Measurements from ENCODE around the gene PLPPR1. TPM values are rescaled to one million over a fixed set of nuclear protein-coding genes. Genes with fewer than 3 reads are reported as not detected.

Gene PLPPR1
- polyA plus RNA-seq, 1 donor from 2014 or later, result 157 TPM

DNA sequence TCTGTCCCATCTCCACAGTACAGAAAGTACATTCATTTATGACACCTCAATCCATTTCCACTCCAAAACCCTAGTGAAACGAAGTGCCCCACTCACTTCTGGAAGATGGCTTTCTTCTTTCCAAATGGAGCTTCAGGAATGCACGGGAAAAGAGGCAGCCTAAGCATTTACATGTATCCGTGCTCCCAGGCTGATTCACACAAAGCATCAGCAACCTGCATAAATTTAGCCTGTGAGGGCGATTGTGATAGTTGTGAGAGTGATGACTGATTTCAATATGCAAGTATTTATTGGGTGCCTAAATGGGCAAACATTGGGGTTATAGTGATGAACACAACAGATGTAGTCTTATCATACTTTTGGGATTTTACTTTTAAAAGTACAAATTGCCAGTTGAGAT is 86.6 kb downstream of the PLPPR1 start:
- Histone ChIP-seq H3K4me3 (ENCODE audit: low read length) (peak overlapping the region; percentile 36), H3K9ac (ENCODE audit: low read length) (peak overlapping the region; percentile 17)

DNA sequence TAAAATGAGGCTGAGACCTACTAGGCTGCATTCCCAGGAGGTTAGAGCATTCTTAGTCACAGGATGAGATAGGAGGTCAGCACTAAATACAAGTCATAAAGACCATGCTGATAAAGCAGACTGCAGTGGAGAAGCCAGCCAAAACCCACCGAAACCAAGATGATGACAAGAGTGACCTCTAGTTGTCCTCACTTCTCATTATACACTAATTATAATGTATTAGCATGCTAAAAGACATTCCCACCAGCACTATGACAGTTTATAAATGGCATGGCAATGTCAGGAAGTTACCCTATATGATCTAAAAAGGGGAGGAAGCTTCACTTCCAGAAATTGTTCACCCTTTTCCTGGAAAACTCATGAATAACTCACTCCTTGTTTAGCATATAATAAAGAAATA is 88.6 kb downstream of the PLPPR1 start:
- H3K27me3 ChIP-seq (ENCODE audit: insufficient read depth, low read depth, low read length), result no peaks in the 10 kb centered on the region
- no peak overlapping the region for H3K27ac ChIP-seq (ENCODE audit: low read length)
- H3K79me2 ChIP-seq (replicated peaks; ENCODE audit: insufficient read depth, low read length), result no peaks in the 10 kb centered on the region
- H3K36me3 ChIP-seq (ENCODE audit: insufficient read depth, low read length), result no peaks in the 10 kb centered on the region
- H3K9me2 ChIP-seq (ENCODE audit: insufficient read depth, low read length), result no peaks in the 10 kb centered on the region
- H3K9ac ChIP-seq (ENCODE audit: low read length), result no peak overlapping the region
- no peaks in the 10 kb centered on the region for H4K20me1 ChIP-seq (ENCODE audit: insufficient read depth)
- H3F3A ChIP-seq (ENCODE audit: insufficient read depth, low read length, poor library complexity, severe bottlenecking), result no peaks in the 10 kb centered on the region
- no peaks in the 10 kb centered on the region for H3K9me3 ChIP-seq (ENCODE audit: low read length)
- H3K4me2 ChIP-seq (ENCODE audit: low read length), result no peak overlapping the region
- no peak for TF ChIP-seq MXI1 (conservative IDR thresholded peaks at IDR 0.05; ENCODE audit: poor library complexity, severe bottlenecking)
- no peak for TF ChIP-seq SMC3 (conservative IDR thresholded peaks at IDR 0.05; ENCODE audit: poor library complexity)
- TF ChIP-seq RAD21 (conservative IDR thresholded peaks at IDR 0.05), result no peak
- no peak overlapping the region for H3K4me3 ChIP-seq (ENCODE audit: low read length)
- H2AFZ ChIP-seq (ENCODE audit: low read depth, low read length), result no peak overlapping the region

More for the DNA sequence above, 86.6 kb downstream of the PLPPR1 start:
- H4K20me1 ChIP-seq (ENCODE audit: insufficient read depth), result no peaks in the 10 kb centered on the region
- peak overlapping the region; percentile 37 for H3K27ac ChIP-seq (ENCODE audit: low read length)
- H3K79me2 ChIP-seq (replicated peaks; ENCODE audit: insufficient read depth, low read length), result no peaks in the 10 kb centered on the region
- no peaks in the 10 kb centered on the region for H3K27me3 ChIP-seq (ENCODE audit: insufficient read depth, low read depth, low read length)
- peak overlapping the region; percentile 17 for H3K4me2 ChIP-seq (ENCODE audit: low read length)
- H3K36me3 ChIP-seq (ENCODE audit: insufficient read depth, low read length), result no peaks in the 10 kb centered on the region
- H3K9me2 ChIP-seq (ENCODE audit: insufficient read depth, low read length), result no peaks in the 10 kb centered on the region
- no peaks in the 10 kb centered on the region for H3K9me3 ChIP-seq (ENCODE audit: low read length)
- no peak overlapping the region for H2AFZ ChIP-seq (ENCODE audit: low read depth, low read length)
- no peaks in the 10 kb centered on the region for H3F3A ChIP-seq (ENCODE audit: insufficient read depth, low read length, poor library complexity, severe bottlenecking)
- TF ChIP-seq TAF1 (IDR thresholded peaks at IDR 0.05; ENCODE audit: low read depth), result no peak
- no peak for TF ChIP-seq EZH2 (IDR thresholded peaks at IDR 0.05; ENCODE audit: borderline replicate concordance, insufficient read depth, low read length, poor library complexity, severe bottlenecking)
- no peak for TF ChIP-seq EP300 (conservative IDR thresholded peaks at IDR 0.05; ENCODE audit: poor library complexity, severe bottlenecking)
- TF ChIP-seq, protein P1, sequence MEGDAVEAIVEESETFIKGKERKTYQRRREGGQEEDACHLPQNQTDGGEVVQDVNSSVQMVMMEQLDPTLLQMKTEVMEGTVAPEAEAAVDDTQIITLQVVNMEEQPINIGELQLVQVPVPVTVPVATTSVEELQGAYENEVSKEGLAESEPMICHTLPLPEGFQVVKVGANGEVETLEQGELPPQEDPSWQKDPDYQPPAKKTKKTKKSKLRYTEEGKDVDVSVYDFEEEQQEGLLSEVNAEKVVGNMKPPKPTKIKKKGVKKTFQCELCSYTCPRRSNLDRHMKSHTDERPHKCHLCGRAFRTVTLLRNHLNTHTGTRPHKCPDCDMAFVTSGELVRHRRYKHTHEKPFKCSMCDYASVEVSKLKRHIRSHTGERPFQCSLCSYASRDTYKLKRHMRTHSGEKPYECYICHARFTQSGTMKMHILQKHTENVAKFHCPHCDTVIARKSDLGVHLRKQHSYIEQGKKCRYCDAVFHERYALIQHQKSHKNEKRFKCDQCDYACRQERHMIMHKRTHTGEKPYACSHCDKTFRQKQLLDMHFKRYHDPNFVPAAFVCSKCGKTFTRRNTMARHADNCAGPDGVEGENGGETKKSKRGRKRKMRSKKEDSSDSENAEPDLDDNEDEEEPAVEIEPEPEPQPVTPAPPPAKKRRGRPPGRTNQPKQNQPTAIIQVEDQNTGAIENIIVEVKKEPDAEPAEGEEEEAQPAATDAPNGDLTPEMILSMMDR (IDR thresholded peaks at IDR 0.05; ENCODE audit: poor library complexity, severe bottlenecking), result no peak
- TF ChIP-seq, protein P2, sequence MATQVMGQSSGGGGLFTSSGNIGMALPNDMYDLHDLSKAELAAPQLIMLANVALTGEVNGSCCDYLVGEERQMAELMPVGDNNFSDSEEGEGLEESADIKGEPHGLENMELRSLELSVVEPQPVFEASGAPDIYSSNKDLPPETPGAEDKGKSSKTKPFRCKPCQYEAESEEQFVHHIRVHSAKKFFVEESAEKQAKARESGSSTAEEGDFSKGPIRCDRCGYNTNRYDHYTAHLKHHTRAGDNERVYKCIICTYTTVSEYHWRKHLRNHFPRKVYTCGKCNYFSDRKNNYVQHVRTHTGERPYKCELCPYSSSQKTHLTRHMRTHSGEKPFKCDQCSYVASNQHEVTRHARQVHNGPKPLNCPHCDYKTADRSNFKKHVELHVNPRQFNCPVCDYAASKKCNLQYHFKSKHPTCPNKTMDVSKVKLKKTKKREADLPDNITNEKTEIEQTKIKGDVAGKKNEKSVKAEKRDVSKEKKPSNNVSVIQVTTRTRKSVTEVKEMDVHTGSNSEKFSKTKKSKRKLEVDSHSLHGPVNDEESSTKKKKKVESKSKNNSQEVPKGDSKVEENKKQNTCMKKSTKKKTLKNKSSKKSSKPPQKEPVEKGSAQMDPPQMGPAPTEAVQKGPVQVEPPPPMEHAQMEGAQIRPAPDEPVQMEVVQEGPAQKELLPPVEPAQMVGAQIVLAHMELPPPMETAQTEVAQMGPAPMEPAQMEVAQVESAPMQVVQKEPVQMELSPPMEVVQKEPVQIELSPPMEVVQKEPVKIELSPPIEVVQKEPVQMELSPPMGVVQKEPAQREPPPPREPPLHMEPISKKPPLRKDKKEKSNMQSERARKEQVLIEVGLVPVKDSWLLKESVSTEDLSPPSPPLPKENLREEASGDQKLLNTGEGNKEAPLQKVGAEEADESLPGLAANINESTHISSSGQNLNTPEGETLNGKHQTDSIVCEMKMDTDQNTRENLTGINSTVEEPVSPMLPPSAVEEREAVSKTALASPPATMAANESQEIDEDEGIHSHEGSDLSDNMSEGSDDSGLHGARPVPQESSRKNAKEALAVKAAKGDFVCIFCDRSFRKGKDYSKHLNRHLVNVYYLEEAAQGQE (IDR thresholded peaks at IDR 0.05; ENCODE audit: borderline replicate concordance), result peak; percentile 74
- no peak for TF ChIP-seq SMC3 (conservative IDR thresholded peaks at IDR 0.05; ENCODE audit: poor library complexity)
- TF ChIP-seq MXI1 (conservative IDR thresholded peaks at IDR 0.05; ENCODE audit: poor library complexity, severe bottlenecking), result no peak
- peak; percentile 18 for TF ChIP-seq POLR2AphosphoS5 (IDR thresholded peaks at IDR 0.05)
- TF ChIP-seq RAD21 (conservative IDR thresholded peaks at IDR 0.05), result no peak

Measured in neural cell (in vitro differentiated cells).